ENCODE measurements around the gene MTRF1.
"Not testable (repeated sequence)": the region's sequence is repeated elsewhere in the genome, so short reads cannot be mapped to it uniquely, and the experiment has no call there.

Gene MTRF1

DNA sequence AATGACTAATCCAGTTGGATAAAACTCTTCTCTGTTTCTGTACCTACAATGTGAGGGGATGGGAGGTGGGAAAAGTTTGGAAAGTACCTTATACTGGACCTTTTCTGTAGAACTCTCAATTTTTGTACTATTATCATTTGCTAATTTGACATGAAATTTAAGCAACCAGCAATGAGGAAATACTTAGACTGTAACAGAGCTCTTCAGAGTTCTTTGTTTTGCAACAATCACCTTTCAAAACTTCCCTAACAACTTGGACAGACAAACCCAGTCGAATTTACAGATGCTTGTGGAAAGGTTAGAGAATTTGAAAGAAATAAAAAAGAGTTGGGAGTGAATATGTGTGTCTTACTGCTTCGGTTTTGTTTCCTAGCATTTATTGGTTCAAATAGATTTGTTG is 85.8 kb downstream of the MTRF1 start:
- DNase-seq (ENCODE audit: low spot score) = no peak

DNA sequence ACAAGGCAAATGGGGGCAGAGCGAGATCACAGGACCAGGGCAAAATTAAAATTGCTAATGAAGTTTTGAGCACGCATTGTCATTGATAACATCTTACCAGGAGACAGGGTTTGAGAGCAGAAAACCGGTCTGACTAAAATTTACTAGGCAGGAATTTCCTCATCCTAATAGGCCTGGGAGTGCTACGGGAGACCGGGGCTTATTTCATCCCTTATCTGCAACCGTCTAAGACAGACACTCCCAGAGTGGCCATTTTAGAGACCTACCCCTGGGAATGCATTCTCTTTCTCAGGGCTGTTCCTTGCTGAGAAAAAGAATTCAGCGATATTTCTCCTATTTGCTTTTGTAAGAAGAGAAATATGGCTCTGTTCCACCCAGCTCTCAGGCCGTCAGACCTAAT is 87.8 kb downstream of the MTRF1 start:
- DNase-seq (ENCODE audit: low spot score) = not testable (repeated sequence)

Measured in CD4-positive, alpha-beta T cell treated with Interleukin-6 at 100 ng/mL for 8 hours (primary cell).